Hepatocyte (in vitro differentiated cells): ENCODE results near the gene TP53I3. TPM values are rescaled to one million over a fixed set of nuclear protein-coding genes. Genes with fewer than 3 reads are reported as not detected.
A peak's percentile ranks its signal among the peaks of the same experiment; 100 is the strongest.

Source experiments
- DNase-seq: peaks from one replicate; pipeline ENCODE4 v3.0.0-alpha.2; 2016; ENCODE audit warnings: low spot score
- H2AFZ ChIP-seq: fragments of 200-600 bp; sonication (generic); 2 replicates; pipeline ENCODE4 v1.6.0; 2016; ENCODE audit warnings: antibody characterized with exemption, mild to moderate bottlenecking
- H3K27ac ChIP-seq: fragments of 200-600 bp; sonication (generic); 2 replicates; pipeline ENCODE4 v1.5.1; 2016; ENCODE audit warnings: mild to moderate bottlenecking
- H3K27me3 ChIP-seq: fragments of 200-600 bp; sonication (generic); 2 replicates; pipeline ENCODE4 v1.6.1; 2016
- H3K36me3 ChIP-seq: fragments of 200-600 bp; sonication (generic); replicated peaks from 2 replicates; pipeline ENCODE4 v1.5.1; 2016; ENCODE audit warnings: low read depth; ENCODE audit not compliant: insufficient read depth
- H3K4me1 ChIP-seq: fragments of 200-600 bp; sonication (generic); 2 replicates; pipeline ENCODE4 v1.5.1; 2016; ENCODE audit warnings: mild to moderate bottlenecking, moderate library complexity; ENCODE audit not compliant: insufficient read depth
- H3K4me2 ChIP-seq: fragments of 200-600 bp; sonication (generic); 2 replicates; pipeline ENCODE4 v1.6.0; 2016
- H3K4me3 ChIP-seq: fragments of 200-600 bp; sonication (generic); 2 replicates; pipeline ENCODE4 v1.5.1; 2016; ENCODE audit warnings: mild to moderate bottlenecking
- H3K79me2 ChIP-seq: fragments of 200-600 bp; sonication (generic); 2 replicates; pipeline ENCODE4 v1.6.0; 2017; ENCODE audit warnings: mild to moderate bottlenecking
- H3K9me2 ChIP-seq: fragments of 200-600 bp; sonication (generic); replicated peaks from 2 replicates; pipeline ENCODE4 v1.6.0; 2017; ENCODE audit warnings: mild to moderate bottlenecking; ENCODE audit not compliant: insufficient read depth
- H3K9me3 ChIP-seq: fragments of 200-600 bp; sonication (generic); 2 replicates; pipeline ENCODE4 v1.5.1; 2016; ENCODE audit warnings: low read depth, mild to moderate bottlenecking
- H4K20me1 ChIP-seq: fragments of 200-600 bp; sonication (generic); 2 replicates; pipeline ENCODE4 v1.6.0; 2016; ENCODE audit warnings: mild to moderate bottlenecking; ENCODE audit not compliant: insufficient read depth, poor library complexity, severe bottlenecking
- EZH2 ChIP-seq: fragments of 200-600 bp; sonication (generic); IDR thresholded peaks from 2 replicates; pipeline ENCODE4 v1.6.1; 2016; ENCODE audit warnings: antibody characterized with exemption, mild to moderate bottlenecking, borderline replicate concordance
- EZH2phosphoT487 ChIP-seq: fragments of 200-600 bp; sonication (generic); IDR thresholded peaks from one replicate; pipeline ENCODE4 v1.6.1; 2018; ENCODE audit warnings: antibody characterized with exemption, mild to moderate bottlenecking, low read depth, moderate library complexity; ENCODE audit not compliant: unreplicated experiment, severe bottlenecking
- WGBS: methylation state at CpG from one replicate; pipeline ENCODE4 v1.1.6; 2016; ENCODE audit warnings: low lambda C conversion rate; ENCODE audit errors: missing lambda C conversion rate; 5-methylcytosine and 5-hydroxymethylcytosine counted together
- polyA plus RNA-seq: library from polyadenylated mRNA; unstranded; fragments of >200 nt; fragmentation: Nextera tagmentation; extraction: Ambion mirVana; gene quantifications from 2 replicates; pipeline ENCODE4 v1.2.1, GENCODE V29; 2016
- total RNA-seq: library from RNA; depleted of rRNA; stranded (reverse); fragments of >200 nt; gene quantifications from 2 replicates; pipeline ENCODE4 v1.2.3, GENCODE V29; 2014
- TF ChIP-seq, protein P1 (sequence below): fragments of 200-600 bp; sonication (generic); IDR thresholded peaks from 2 replicates; pipeline ENCODE4 v1.5.1; 2016; ENCODE audit warnings: antibody characterized with exemption, mild to moderate bottlenecking; ENCODE audit not compliant: poor library complexity

TP53I3 gene
- total and polyA plus RNA-seq, 2 experiments from 2014 or later, result 31.9 to 56.2 TPM

DNA sequence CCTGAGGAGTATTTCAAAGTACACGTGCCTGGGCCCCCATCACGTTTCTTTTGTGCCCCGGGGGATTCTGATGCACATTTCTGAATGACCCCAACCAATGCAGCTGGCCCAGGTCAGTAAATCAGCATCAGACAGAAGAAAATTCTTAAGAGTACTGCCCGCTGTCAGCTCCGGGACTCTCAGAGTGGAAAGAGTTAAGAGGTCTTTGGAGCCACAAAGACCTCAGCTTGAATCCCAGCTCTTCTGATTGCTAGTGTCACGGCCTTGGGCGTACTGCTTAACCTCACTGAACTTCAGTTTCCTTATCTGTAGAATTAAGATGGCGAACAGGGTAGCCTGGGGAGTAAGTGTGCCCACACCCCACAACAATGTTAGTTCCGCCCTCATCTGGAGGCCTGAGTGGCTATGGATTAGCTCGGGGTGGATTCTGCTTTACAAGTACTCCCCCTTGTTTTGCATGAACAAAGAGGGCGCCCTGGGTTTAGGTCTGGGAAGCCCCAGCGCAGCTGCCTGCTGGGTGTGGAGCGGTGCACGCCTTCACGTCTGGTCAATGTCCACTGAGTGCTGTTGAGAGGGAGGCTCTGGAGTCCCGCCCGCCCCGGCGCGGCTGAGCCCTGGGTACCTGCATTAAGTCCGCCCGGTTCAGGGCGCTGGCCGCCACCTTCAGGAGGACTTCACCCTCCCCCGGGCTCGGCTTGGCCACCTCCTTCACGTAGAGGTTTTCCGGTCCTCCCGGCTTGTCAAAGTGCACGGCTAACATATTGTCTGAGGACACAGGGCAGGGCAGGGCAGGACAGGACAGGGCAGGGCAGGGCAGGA lies 858 bp downstream of the TP53I3 start:
- Histone ChIP-seq H4K20me1 (no peaks in the 10 kb centered on the region), H3K4me3 (peak overlapping the region; percentile 52), H3K27ac (peak overlapping the region; percentile 96), H3K36me3 (no peaks in the 10 kb centered on the region), H3K9me3 (no peaks in the 10 kb centered on the region), H3K79me2 (peaks cover 11% of the 10 kb centered on the region), H3K9me2 (no peaks in the 10 kb centered on the region), H3K4me2 (peak overlapping the region; percentile 80), H2AFZ (peak overlapping the region; percentile 39), H3K4me1 (peaks cover 10% of the 10 kb centered on the region), H3K27me3 (no peaks in the 10 kb centered on the region)
- TF ChIP-seq EZH2 (no peak), EZH2phosphoT487 (no peak)
- TF ChIP-seq, protein P1, sequence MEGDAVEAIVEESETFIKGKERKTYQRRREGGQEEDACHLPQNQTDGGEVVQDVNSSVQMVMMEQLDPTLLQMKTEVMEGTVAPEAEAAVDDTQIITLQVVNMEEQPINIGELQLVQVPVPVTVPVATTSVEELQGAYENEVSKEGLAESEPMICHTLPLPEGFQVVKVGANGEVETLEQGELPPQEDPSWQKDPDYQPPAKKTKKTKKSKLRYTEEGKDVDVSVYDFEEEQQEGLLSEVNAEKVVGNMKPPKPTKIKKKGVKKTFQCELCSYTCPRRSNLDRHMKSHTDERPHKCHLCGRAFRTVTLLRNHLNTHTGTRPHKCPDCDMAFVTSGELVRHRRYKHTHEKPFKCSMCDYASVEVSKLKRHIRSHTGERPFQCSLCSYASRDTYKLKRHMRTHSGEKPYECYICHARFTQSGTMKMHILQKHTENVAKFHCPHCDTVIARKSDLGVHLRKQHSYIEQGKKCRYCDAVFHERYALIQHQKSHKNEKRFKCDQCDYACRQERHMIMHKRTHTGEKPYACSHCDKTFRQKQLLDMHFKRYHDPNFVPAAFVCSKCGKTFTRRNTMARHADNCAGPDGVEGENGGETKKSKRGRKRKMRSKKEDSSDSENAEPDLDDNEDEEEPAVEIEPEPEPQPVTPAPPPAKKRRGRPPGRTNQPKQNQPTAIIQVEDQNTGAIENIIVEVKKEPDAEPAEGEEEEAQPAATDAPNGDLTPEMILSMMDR, result no peak
- WGBS, result 4% methylated on average over 30 of the region's 30 CpGs
- DNase-seq, result peak; percentile 93

- no peaks in the 10 kb centered on the region for H3K36me3 ChIP-seq
- peak overlapping the region; percentile 39 for H2AFZ ChIP-seq
- peaks cover 11% of the 10 kb centered on the region for H3K4me1 ChIP-seq
- no peak for DNase-seq
- H3K9me2 ChIP-seq, result no peaks in the 10 kb centered on the region
- H4K20me1 ChIP-seq, result no peaks in the 10 kb centered on the region
- 83% methylated on average over 8 of the region's 8 CpGs for WGBS
- peak overlapping the region; percentile 80 for H3K4me2 ChIP-seq
- TF ChIP-seq EZH2phosphoT487, result no peak
- no peak for TF ChIP-seq EZH2
- TF ChIP-seq, protein P1, result no peak
- peak overlapping the region; percentile 52 for H3K4me3 ChIP-seq
- peaks cover 11% of the 10 kb centered on the region for H3K79me2 ChIP-seq
- H3K27me3 ChIP-seq, result no peaks in the 10 kb centered on the region
- no peaks in the 10 kb centered on the region for H3K9me3 ChIP-seq
- peak overlapping the region; percentile 96 for H3K27ac ChIP-seq
Measured at GRCh38 chr2:24082787-24083566, 1.7 kb downstream of the TP53I3 start.

DNA sequence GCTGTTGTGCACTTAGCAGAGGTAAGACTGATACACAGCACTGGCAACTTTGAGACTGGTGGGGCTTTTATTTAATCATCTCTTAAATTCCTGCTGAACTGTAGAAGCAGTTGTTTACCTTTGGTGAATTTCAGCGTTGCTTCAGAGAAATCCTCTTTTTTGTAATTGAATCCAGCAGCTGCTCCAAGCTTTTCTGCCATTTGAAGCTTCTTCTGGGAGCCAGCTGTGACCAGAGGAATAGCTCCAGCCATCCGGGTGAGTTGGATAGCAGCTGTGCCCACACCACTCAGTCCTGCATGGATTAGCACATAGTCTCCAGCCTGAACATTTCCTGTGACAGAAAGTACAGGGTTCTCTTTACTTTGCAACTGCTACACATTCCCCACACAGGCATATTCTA lies 3.9 kb downstream of the TP53I3 start:
- no peaks in the 10 kb centered on the region for H3K9me2 ChIP-seq
- no peaks in the 10 kb centered on the region for H3K27me3 ChIP-seq
- H2AFZ ChIP-seq, result no peak overlapping the region
- no peak for TF ChIP-seq EZH2
- TF ChIP-seq, protein P1, result no peak
- TF ChIP-seq EZH2phosphoT487, result no peak
- H3K4me3 ChIP-seq, result no peak overlapping the region
- H4K20me1 ChIP-seq, result no peaks in the 10 kb centered on the region
- WGBS, result 45% methylated on average over 2 of the region's 2 CpGs
- H3K9me3 ChIP-seq, result no peaks in the 10 kb centered on the region
- H3K4me2 ChIP-seq, result no peak overlapping the region
- H3K36me3 ChIP-seq, result no peaks in the 10 kb centered on the region
- H3K79me2 ChIP-seq, result peaks cover 12% of the 10 kb centered on the region
- H3K27ac ChIP-seq, result no peak overlapping the region
- H3K4me1 ChIP-seq, result peaks cover 18% of the 10 kb centered on the region
- DNase-seq, result no peak
